HPDE6-E6E7 (cell line): ENCODE results near the gene IMMP2L.
"Not testable (repeated sequence)": the region's sequence is repeated elsewhere in the genome, so short reads cannot be mapped to it uniquely, and the experiment has no call there.

ENCODE experiments used
- DNase-seq: peaks from one replicate; pipeline ENCODE4 v3.0.0; 2011; ENCODE audit warnings: missing footprints; ENCODE audit errors: extremely low spot score

Gene IMMP2L

GRCh38 chr7:110938165-110938564 lies 624.1 kb downstream of the IMMP2L start:
- DNase-seq: no peak

GRCh38 chr7:110936665-110937064 lies 625.6 kb downstream of the IMMP2L start:
- not testable (repeated sequence) for DNase-seq

GRCh38 chr7:110929480-110930249 lies 632.6 kb downstream of the IMMP2L start:
- no peak for DNase-seq

- DNase-seq: peak; percentile 37
These were observed 639.4 kb downstream of the IMMP2L start for GRCh38 chr7:110922906-110923305.

- DNase-seq: no peak
These were observed 640.6 kb downstream of the IMMP2L start for GRCh38 chr7:110921595-110922151.

- DNase-seq: no peak
These were observed 643.2 kb downstream of the IMMP2L start for GRCh38 chr7:110918949-110919548.

GRCh38 chr7:110914263-110914662 lies 648.0 kb downstream of the IMMP2L start:
- DNase-seq: no peak

GRCh38 chr7:110911632-110912031 lies 650.7 kb downstream of the IMMP2L start:
- DNase-seq: no peak

GRCh38 chr7:110909117-110909516 lies 653.2 kb downstream of the IMMP2L start:
- no peak for DNase-seq

- DNase-seq: no peak
These were observed 656.3 kb downstream of the IMMP2L start for GRCh38 chr7:110905773-110906566.

- no peak for DNase-seq
These were observed 663.8 kb downstream of the IMMP2L start for GRCh38 chr7:110898516-110898915.

GRCh38 chr7:110897538-110897937 lies 664.8 kb downstream of the IMMP2L start:
- no peak for DNase-seq

GRCh38 chr7:110894111-110894510 lies 668.2 kb downstream of the IMMP2L start:
- no peak for DNase-seq

GRCh38 chr7:110891197-110891596 lies 671.1 kb downstream of the IMMP2L start:
- DNase-seq: no peak

- no peak for DNase-seq
These were observed 672.2 kb downstream of the IMMP2L start for GRCh38 chr7:110890101-110890500.

- DNase-seq: no peak
These were observed 673.0 kb downstream of the IMMP2L start for GRCh38 chr7:110889335-110889734.

GRCh38 chr7:110888641-110889040 lies 673.7 kb downstream of the IMMP2L start:
- DNase-seq: no peak

- no peak for DNase-seq
These were observed 676.8 kb downstream of the IMMP2L start for GRCh38 chr7:110885474-110885873.

- DNase-seq: no peak
These were observed 680.6 kb downstream of the IMMP2L start for GRCh38 chr7:110881721-110882120.

- DNase-seq: no peak
These were observed 681.3 kb downstream of the IMMP2L start for GRCh38 chr7:110880971-110881370.

- DNase-seq: no peak
These were observed 685.3 kb downstream of the IMMP2L start for GRCh38 chr7:110877016-110877415.

GRCh38 chr7:110875346-110875745 lies 686.9 kb downstream of the IMMP2L start:
- no peak for DNase-seq
